ENCODE results near the gene RASSF1. TPM values are rescaled to one million over a fixed set of nuclear protein-coding genes. Genes with fewer than 3 reads are reported as not detected.

RASSF1 gene
- total RNA-seq, 2 donors from 2014 or later: 48.2 to 65.4 TPM

- Mint-ChIP-seq H3K4me1 (ENCODE audit: low read depth in 2 of 2) (peaks cover 41 to 55% of the 10 kb centered on the region in 2 donors), H3K9me3 (no peaks in the 10 kb centered on the region), H3K27me3 (no peaks in the 10 kb centered on the region), H3K27ac (peak within 1 kb of the TSS in 1 of 2 donors; percentile 63), H3K4me3 (peak within 1 kb of the TSS; percentile 77), H3K36me3 (no peaks in the 10 kb centered on the region)
- DNase-seq (ENCODE audit: low spot score) (peak; percentile 83), ATAC-seq (peak in 1 of 2 donors; percentile 34)
Observed at GRCh38 chr3:50345586-50346234, 5.1 kb upstream of the RASSF1 start, which contains the start of gene ZMYND10. Gene ZMYND10, minus strand, starts transcription at chr3:50345732. Its CDS starts 153 bp downstream, at chr3:50345579.

- H3K4me1 Mint-ChIP-seq (ENCODE audit: low read depth in 2 of 2): peaks cover 36 to 52% of the 10 kb centered on the region in 2 donors
- no peak overlapping the region for H3K4me3 Mint-ChIP-seq
- H3K27ac Mint-ChIP-seq: no peak overlapping the region
- ATAC-seq (no peak), DNase-seq (ENCODE audit: low spot score) (no peak)
- no peaks in the 10 kb centered on the region for H3K9me3 Mint-ChIP-seq
- no peaks in the 10 kb centered on the region for H3K27me3 Mint-ChIP-seq
- no peaks in the 10 kb centered on the region for H3K36me3 Mint-ChIP-seq
Observed at GRCh38 chr3:50345008-50345407, 4.4 kb upstream of the RASSF1 start.

GRCh38 chr3:50342813-50343633, 2.4 kb upstream of the RASSF1 start:
- Mint-ChIP-seq H3K27me3 (no peaks in the 10 kb centered on the region), H3K9me3 (no peaks in the 10 kb centered on the region), H3K4me1 (ENCODE audit: low read depth in 2 of 2) (peaks cover 44 to 55% of the 10 kb centered on the region in 2 donors), H3K36me3 (no peaks in the 10 kb centered on the region), H3K27ac (peak overlapping the region in 1 of 2 donors; percentile 17), H3K4me3 (no peak overlapping the region)
- ATAC-seq (no peak), DNase-seq (ENCODE audit: low spot score) (no peak)

- no peaks in the 10 kb centered on the region for H3K27me3 Mint-ChIP-seq
- ATAC-seq: no peak
- H3K27ac Mint-ChIP-seq: no peak overlapping the region
- H3K9me3 Mint-ChIP-seq: no peaks in the 10 kb centered on the region
- DNase-seq (ENCODE audit: low spot score): no peak
- no peaks in the 10 kb centered on the region for H3K36me3 Mint-ChIP-seq
- no peak overlapping the region for H3K4me3 Mint-ChIP-seq
- H3K4me1 Mint-ChIP-seq (ENCODE audit: low read depth in 2 of 2): peaks cover 38 to 53% of the 10 kb centered on the region in 2 donors
Observed at GRCh38 chr3:50341996-50342650, 1.5 kb upstream of the RASSF1 start.

- Mint-ChIP-seq H3K4me1 (ENCODE audit: low read depth in 2 of 2) (peaks cover 38 to 55% of the 10 kb centered on the region in 2 donors), H3K27ac (peak overlapping the region in 1 of 2 donors; percentile 97), H3K36me3 (peaks cover 2% of the 10 kb centered on the region), H3K4me3 (peak overlapping the region; percentile 83), H3K27me3 (no peaks in the 10 kb centered on the region), H3K9me3 (no peaks in the 10 kb centered on the region)
- ATAC-seq: no peak
- no peak for DNase-seq (ENCODE audit: low spot score)
Observed at GRCh38 chr3:50341537-50341936, 901 bp upstream of the RASSF1 start.

GRCh38 chr3:50340147-50340447, 539 bp downstream of the RASSF1 start:
- no peaks in the 10 kb centered on the region for H3K9me3 Mint-ChIP-seq
- peak overlapping the region; percentile 97 for H3K27ac Mint-ChIP-seq
- ATAC-seq (no peak), DNase-seq (ENCODE audit: low spot score) (no peak)
- peak overlapping the region; percentile 97 for H3K4me3 Mint-ChIP-seq
- peaks cover 7% of the 10 kb centered on the region for H3K36me3 Mint-ChIP-seq
- H3K4me1 Mint-ChIP-seq (ENCODE audit: low read depth in 2 of 2): peaks cover 46 to 64% of the 10 kb centered on the region in 2 donors
- no peaks in the 10 kb centered on the region for H3K27me3 Mint-ChIP-seq

GRCh38 chr3:50339485-50340146, 1.0 kb downstream of the RASSF1 start:
- Mint-ChIP-seq H3K4me3 (peak overlapping the region; percentile 97), H3K27me3 (no peaks in the 10 kb centered on the region), H3K36me3 (peaks cover 7% of the 10 kb centered on the region), H3K27ac (peak overlapping the region; percentile 97), H3K9me3 (no peaks in the 10 kb centered on the region), H3K4me1 (ENCODE audit: low read depth in 2 of 2) (peaks cover 47 to 62% of the 10 kb centered on the region in 2 donors)
- no peak for DNase-seq (ENCODE audit: low spot score)
- ATAC-seq: no peak

- Mint-ChIP-seq H3K4me3 (peak overlapping the region; percentile 97), H3K9me3 (no peaks in the 10 kb centered on the region), H3K4me1 (ENCODE audit: low read depth in 2 of 2) (peaks cover 54 to 67% of the 10 kb centered on the region in 2 donors), H3K36me3 (peaks cover 7% of the 10 kb centered on the region), H3K27ac (peak overlapping the region; percentile 97), H3K27me3 (no peaks in the 10 kb centered on the region)
- ATAC-seq (no peak), DNase-seq (ENCODE audit: low spot score) (no peak)
Observed at GRCh38 chr3:50338965-50339364, 1.7 kb downstream of the RASSF1 start.

GRCh38 chr3:50337175-50337861, 3.3 kb downstream of the RASSF1 start:
- Mint-ChIP-seq H3K27ac (peak overlapping the region; percentile 97), H3K4me3 (peak overlapping the region; percentile 97), H3K9me3 (no peaks in the 10 kb centered on the region), H3K36me3 (peaks cover 7% of the 10 kb centered on the region), H3K27me3 (no peaks in the 10 kb centered on the region), H3K4me1 (ENCODE audit: low read depth in 2 of 2) (peaks cover 59 to 67% of the 10 kb centered on the region in 2 donors)
- peak; percentile 99 for DNase-seq (ENCODE audit: low spot score)
- ATAC-seq: peak; percentile 85 to 93

- Mint-ChIP-seq H3K27ac (peak overlapping the region; percentile 97), H3K27me3 (no peaks in the 10 kb centered on the region), H3K36me3 (peaks cover 7% of the 10 kb centered on the region), H3K4me1 (ENCODE audit: low read depth in 2 of 2) (peaks cover 59 to 64% of the 10 kb centered on the region in 2 donors), H3K4me3 (peak overlapping the region; percentile 97), H3K9me3 (no peaks in the 10 kb centered on the region)
- ATAC-seq (peak in 1 of 2 donors; percentile 45), DNase-seq (ENCODE audit: low spot score) (no peak)
Observed at GRCh38 chr3:50336452-50337174, 4.0 kb downstream of the RASSF1 start.

- peak overlapping the region; percentile 97 for H3K27ac Mint-ChIP-seq
- no peak for DNase-seq (ENCODE audit: low spot score)
- H3K4me3 Mint-ChIP-seq: peak overlapping the region; percentile 97
- H3K27me3 Mint-ChIP-seq: no peaks in the 10 kb centered on the region
- H3K4me1 Mint-ChIP-seq (ENCODE audit: low read depth in 2 of 2): peaks cover 46 to 49% of the 10 kb centered on the region in 2 donors
- peaks cover 7% of the 10 kb centered on the region for H3K36me3 Mint-ChIP-seq
- no peak for ATAC-seq
- no peaks in the 10 kb centered on the region for H3K9me3 Mint-ChIP-seq
Observed at GRCh38 chr3:50334339-50335075, 6.1 kb downstream of the RASSF1 start.

- peaks cover 7% of the 10 kb centered on the region for H3K36me3 Mint-ChIP-seq
- DNase-seq (ENCODE audit: low spot score) (no peak), ATAC-seq (no peak)
- peaks cover 40 to 44% of the 10 kb centered on the region in 2 donors for H3K4me1 Mint-ChIP-seq (ENCODE audit: low read depth in 2 of 2)
- H3K9me3 Mint-ChIP-seq: no peaks in the 10 kb centered on the region
- peak overlapping the region; percentile 97 for H3K4me3 Mint-ChIP-seq
- H3K27me3 Mint-ChIP-seq: no peaks in the 10 kb centered on the region
- peak overlapping the region; percentile 88 to 97 for H3K27ac Mint-ChIP-seq
Observed at GRCh38 chr3:50333744-50334328, 6.8 kb downstream of the RASSF1 start.
